Nucleus accumbens (tissue), 56 donors: Measurements from ENCODE around the gene ADARB2.

Source experiments
- DNase-seq, 56 donors: peaks; one replicate each; lab custom pipeline; 2025; lab: John Stamatoyannopoulos, UW

ADARB2 gene

GRCh38 chr10:1316121-1316808, 421.1 kb downstream of the ADARB2 start:
- DNase-seq: peak in 34 of 56 donors; percentile 12 to 62 (median 32)

- no peak for DNase-seq
Measured at GRCh38 chr10:1315178-1315577, 422.1 kb downstream of the ADARB2 start.

- DNase-seq: no peak
Measured at GRCh38 chr10:1311726-1312125, 425.6 kb downstream of the ADARB2 start.

GRCh38 chr10:1310271-1310789, 427.0 kb downstream of the ADARB2 start:
- no peak for DNase-seq

- no peak for DNase-seq
Measured at GRCh38 chr10:1309617-1310270, 427.6 kb downstream of the ADARB2 start.

- DNase-seq: no peak
Measured at GRCh38 chr10:1308962-1309616, 428.2 kb downstream of the ADARB2 start.

- DNase-seq: no peak
Measured at GRCh38 chr10:1308173-1308961, 429.0 kb downstream of the ADARB2 start.

GRCh38 chr10:1301143-1301542, 436.2 kb downstream of the ADARB2 start:
- DNase-seq: no peak

GRCh38 chr10:1300218-1300617, 437.1 kb downstream of the ADARB2 start:
- DNase-seq: no peak

GRCh38 chr10:1299041-1299726, 438.1 kb downstream of the ADARB2 start:
- DNase-seq: no peak

- DNase-seq: peak in 7 of 56 donors; percentile 17 to 55 (median 26)
Measured at GRCh38 chr10:1297566-1298301, 439.6 kb downstream of the ADARB2 start.

- no peak for DNase-seq
Measured at GRCh38 chr10:1295756-1296480, 441.4 kb downstream of the ADARB2 start.

- DNase-seq: no peak
Measured at GRCh38 chr10:1294748-1295147, 442.6 kb downstream of the ADARB2 start.

GRCh38 chr10:1293636-1294435, 443.5 kb downstream of the ADARB2 start:
- DNase-seq: peak in 33 of 56 donors; percentile 5 to 76 (median 41)

GRCh38 chr10:1293157-1293556, 444.2 kb downstream of the ADARB2 start:
- DNase-seq: peak in 1 of 56 donors; percentile 43

GRCh38 chr10:1292611-1293031, 444.7 kb downstream of the ADARB2 start:
- DNase-seq: peak in 1 of 56 donors; percentile 19

- DNase-seq: no peak
Measured at GRCh38 chr10:1291178-1292090, 445.9 kb downstream of the ADARB2 start.
